Measurements from ENCODE around the gene TAGLN3. TPM values are rescaled to one million over a fixed set of nuclear protein-coding genes. Genes with fewer than 3 reads are reported as not detected.

Gene TAGLN3
- polyA plus RNA-seq, 1 of the 3 experiments (the other 2 are of a cell fraction) = 19.6 TPM

GRCh38 chr3:112003321-112004080 lies 4.8 kb downstream of the TAGLN3 start:
- no peak overlapping the region for H3K4me2 ChIP-seq
- TF ChIP-seq MEF2A (IDR thresholded peaks at IDR 0.05; ENCODE audit: borderline replicate concordance, low read depth) (no peak), RCOR1 (IDR thresholded peaks at IDR 0.05; ENCODE audit: low read length) (no peak), FOXJ3 (CRISPR knock-in tag; IDR thresholded peaks at IDR 0.05) (no peak), JUND (IDR thresholded peaks at IDR 0.05) (no peak), SMC3 (IDR thresholded peaks at IDR 0.05; ENCODE audit: low read depth, low read length) (no peak), RXRA (IDR thresholded peaks at IDR 0.05; ENCODE audit: borderline replicate concordance, low read depth) (no peak), RFX5 (IDR thresholded peaks at IDR 0.05; ENCODE audit: low read length) (no peak), MAX (IDR thresholded peaks at IDR 0.05; ENCODE audit: low read depth) (no peak), GABPA (IDR thresholded peaks at IDR 0.05; ENCODE audit: low read depth) (no peak), POLR2AphosphoS5 (IDR thresholded peaks at IDR 0.05; ENCODE audit: low read depth, low read length) (no peak), TCF12 (IDR thresholded peaks at IDR 0.05) (no peak), ELF1 (IDR thresholded peaks at IDR 0.05) (no peak), GATA2 (CRISPR knock-in tag; IDR thresholded peaks at IDR 0.05) (no peak), NRF1 (IDR thresholded peaks at IDR 0.05; ENCODE audit: low read depth, low read length) (no peak), SIN3A (IDR thresholded peaks at IDR 0.05; ENCODE audit: borderline replicate concordance, low read depth, low read length) (no peak)
- no peaks in the 10 kb centered on the region for H3K9me3 ChIP-seq
- H3K27ac ChIP-seq (ENCODE audit: low read depth in 2 of 2, low read length in 1 of 2) = no peak overlapping the region
- H3F3A ChIP-seq (replicated peaks; ENCODE audit: insufficient read depth) = no peaks in the 10 kb centered on the region
- no peaks in the 10 kb centered on the region for H3K79me2 ChIP-seq (ENCODE audit: insufficient read depth)
- 100% methylated on average over 4 of the region's 4 CpGs for WGBS (ENCODE audit: low lambda C conversion rate)
- DNase-seq = no peak
- ChIA-PET POLR2A (interaction anchor here (0.8 to 1.3 kb wide), 2 partner anchors 10 to 11 kb away, joined by 3 read pairs; no protein-coding TSS in a partner anchor), CTCF (interaction anchor here (0.6 to 14.5 kb wide), 8 partner anchors 9 to 320 kb away, joined by 3 to 165 read pairs (median 3); partner anchors contain the start of gene ABHD10)
- H3K9me2 ChIP-seq = no peaks in the 10 kb centered on the region
- H2AFZ ChIP-seq (ENCODE audit: low read depth) = no peak overlapping the region
- peaks cover 26 to 36% of the 10 kb centered on the region in 2 experiments; a peak in 3 of 4 replicates for H3K4me1 ChIP-seq (ENCODE audit: control insufficient read depth in 1 of 2, insufficient read depth in 2 of 2, low read depth in 1 of 2, low read length in 1 of 2)
- H3K36me3 ChIP-seq (replicated peaks in 1 of 2; ENCODE audit: control insufficient read depth in 1 of 2, insufficient read depth in 2 of 2, low read length in 1 of 2) = peaks cover 0 to 8% of the 10 kb centered on the region in 2 experiments
- no peaks in the 10 kb centered on the region for H3K27me3 ChIP-seq (ENCODE audit: insufficient read depth)
- H3K9ac ChIP-seq = no peak overlapping the region
- no peak overlapping the region for H3K4me3 ChIP-seq (ENCODE audit: low read depth in 2 of 2, low read length in 1 of 2)
- no peaks in the 10 kb centered on the region for H4K20me1 ChIP-seq (ENCODE audit: insufficient read depth)

- no peak for DNase-seq
- peaks cover 0 to 11% of the 10 kb centered on the region in 2 experiments for H3K36me3 ChIP-seq (replicated peaks in 1 of 2; ENCODE audit: control insufficient read depth in 1 of 2, insufficient read depth in 2 of 2, low read length in 1 of 2)
- no peaks in the 10 kb centered on the region for H3K9me3 ChIP-seq
- WGBS (ENCODE audit: low lambda C conversion rate) = 70% methylated on average over 2 of the region's 2 CpGs
- no peak for TF ChIP-seq MXI1 (IDR thresholded peaks at IDR 0.05; ENCODE audit: low read depth, low read length)
- no peak for TF ChIP-seq IRF3 (IDR thresholded peaks at IDR 0.05; ENCODE audit: low read depth, low read length)
- no peak for TF ChIP-seq RAD21 (IDR thresholded peaks at IDR 0.05; ENCODE audit: low read length)
- TF ChIP-seq GATA2 (CRISPR knock-in tag; IDR thresholded peaks at IDR 0.05) = no peak
- no peak for TF ChIP-seq SMC3 (IDR thresholded peaks at IDR 0.05; ENCODE audit: low read depth, low read length)
- no peak for TF ChIP-seq RFX5 (IDR thresholded peaks at IDR 0.05; ENCODE audit: low read length)
- TF ChIP-seq NFIC (IDR thresholded peaks at IDR 0.05; ENCODE audit: borderline replicate concordance) = no peak
- TF ChIP-seq POLR2AphosphoS5 (IDR thresholded peaks at IDR 0.05; ENCODE audit: low read depth, low read length) = no peak
- no peak for TF ChIP-seq SIN3A (IDR thresholded peaks at IDR 0.05; ENCODE audit: borderline replicate concordance, low read depth, low read length)
- no peaks in the 10 kb centered on the region for H3K27me3 ChIP-seq (ENCODE audit: insufficient read depth)
- H3K4me1 ChIP-seq (ENCODE audit: control insufficient read depth in 1 of 2, insufficient read depth in 2 of 2, low read depth in 1 of 2, low read length in 1 of 2) = peaks cover 23 to 35% of the 10 kb centered on the region in 2 experiments; a peak in 3 of 4 replicates
- H3K9me2 ChIP-seq = no peaks in the 10 kb centered on the region
- no peak overlapping the region for H3K9ac ChIP-seq
- no peaks in the 10 kb centered on the region for H3F3A ChIP-seq (replicated peaks; ENCODE audit: insufficient read depth)
- no peak overlapping the region for H3K4me3 ChIP-seq (ENCODE audit: low read depth in 2 of 2, low read length in 1 of 2)
- ChIA-PET POLR2A (interaction anchor here (1.3 kb wide), 1 partner anchor 9 kb away, joined by 3 read pairs; no protein-coding TSS in a partner anchor), CTCF (interaction anchor here (0.7 to 14.5 kb wide), 5 partner anchors 10 to 321 kb away, joined by 3 to 165 read pairs (median 3); no protein-coding TSS in a partner anchor)
- H2AFZ ChIP-seq (ENCODE audit: low read depth) = no peak overlapping the region
- H4K20me1 ChIP-seq (ENCODE audit: insufficient read depth) = no peaks in the 10 kb centered on the region
- no peak overlapping the region for H3K4me2 ChIP-seq
- H3K79me2 ChIP-seq (ENCODE audit: insufficient read depth) = no peaks in the 10 kb centered on the region
- no peak overlapping the region for H3K27ac ChIP-seq (ENCODE audit: low read depth in 2 of 2, low read length in 1 of 2)
These were observed 5.5 kb downstream of the TAGLN3 start for GRCh38 chr3:112004187-112004586.

All from SK-N-SH (cell line).